OCI-LY3 (cell line): ENCODE results near the gene CGB2.
"Not testable (repeated sequence)": the region's sequence is repeated elsewhere in the genome, so short reads cannot be mapped to it uniquely, and the experiment has no call there.

Experiments
- EZH2phosphoT487 ChIP-seq: fragments of 200-600 bp; shearing (Covaris generic); IDR thresholded peaks from 2 replicates; pipeline ENCODE4 v1.6.1; 2018; ENCODE audit warnings: antibody characterized with exemption, mixed run types, low read depth
- TF ChIP-seq, protein P1 (sequence below): fragments of 200-600, 300-600 bp; sonication (generic); IDR thresholded peaks from 2 replicates; pipeline ENCODE4 v1.5.1; 2014; ENCODE audit warnings: antibody characterized with exemption, low read length, low read depth

DNA sequence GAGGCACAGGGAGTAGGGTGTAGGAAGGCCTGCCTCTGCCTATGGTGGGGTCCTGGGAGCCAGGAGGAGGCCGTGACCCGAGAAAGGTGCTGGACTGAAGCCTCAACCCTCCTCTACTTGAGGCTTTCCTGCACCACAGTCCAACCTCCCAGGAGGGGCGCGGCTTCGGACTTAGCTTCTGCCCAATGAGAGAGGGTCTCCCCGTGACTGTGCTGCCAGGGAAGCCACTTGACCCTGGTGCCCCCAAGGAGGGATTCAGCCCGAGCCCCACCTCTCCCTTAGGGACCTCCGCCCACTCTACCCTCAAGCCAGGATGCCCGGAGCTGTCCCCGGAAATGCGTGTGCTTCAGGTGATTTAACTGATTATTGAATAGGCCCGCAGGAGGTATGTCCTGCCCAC is 17.3 kb downstream of the CGB2 start, which contains the start of gene CGB8:
- TF ChIP-seq, protein P1, sequence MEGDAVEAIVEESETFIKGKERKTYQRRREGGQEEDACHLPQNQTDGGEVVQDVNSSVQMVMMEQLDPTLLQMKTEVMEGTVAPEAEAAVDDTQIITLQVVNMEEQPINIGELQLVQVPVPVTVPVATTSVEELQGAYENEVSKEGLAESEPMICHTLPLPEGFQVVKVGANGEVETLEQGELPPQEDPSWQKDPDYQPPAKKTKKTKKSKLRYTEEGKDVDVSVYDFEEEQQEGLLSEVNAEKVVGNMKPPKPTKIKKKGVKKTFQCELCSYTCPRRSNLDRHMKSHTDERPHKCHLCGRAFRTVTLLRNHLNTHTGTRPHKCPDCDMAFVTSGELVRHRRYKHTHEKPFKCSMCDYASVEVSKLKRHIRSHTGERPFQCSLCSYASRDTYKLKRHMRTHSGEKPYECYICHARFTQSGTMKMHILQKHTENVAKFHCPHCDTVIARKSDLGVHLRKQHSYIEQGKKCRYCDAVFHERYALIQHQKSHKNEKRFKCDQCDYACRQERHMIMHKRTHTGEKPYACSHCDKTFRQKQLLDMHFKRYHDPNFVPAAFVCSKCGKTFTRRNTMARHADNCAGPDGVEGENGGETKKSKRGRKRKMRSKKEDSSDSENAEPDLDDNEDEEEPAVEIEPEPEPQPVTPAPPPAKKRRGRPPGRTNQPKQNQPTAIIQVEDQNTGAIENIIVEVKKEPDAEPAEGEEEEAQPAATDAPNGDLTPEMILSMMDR = not testable (repeated sequence)
- not testable (repeated sequence) for TF ChIP-seq EZH2phosphoT487
